Central memory CD8-positive, alpha-beta T cell (primary cell): ENCODE results near the gene GJA1.

Experiments used
- ATAC-seq: fragments of 150-1000 bp; cut with Tn5 transposase; replicated peaks from 2 replicates; pipeline ENCODE4 v1.10.0; 2022; ENCODE audit warnings: mild to moderate bottlenecking, moderate FRiP score, moderate number of reproducible peaks; ENCODE audit not compliant: poor library complexity, severe bottlenecking; ENCODE audit errors: extremely low read depth
- DNase-seq, 2 donors: peaks; one replicate each; pipeline ENCODE4 v3.0.0; 2021; ENCODE audit warnings: low spot score in 2 of 2
- H3K27ac Mint-ChIP-seq: one replicate; pipeline ENCODE4 v1.8.0; 2022; ENCODE audit warnings: low read depth, mild to moderate bottlenecking, moderate library complexity, mixed read lengths
- H3K27me3 Mint-ChIP-seq: one replicate; pipeline ENCODE4 v1.8.0; 2022; ENCODE audit warnings: mixed read lengths
- H3K36me3 Mint-ChIP-seq: one replicate; pipeline ENCODE4 v1.8.0; 2022; ENCODE audit warnings: mild to moderate bottlenecking, moderate library complexity, mixed read lengths; ENCODE audit not compliant: insufficient read depth
- H3K4me1 Mint-ChIP-seq: one replicate; pipeline ENCODE4 v1.8.0; 2022; ENCODE audit warnings: mixed read lengths
- H3K4me3 Mint-ChIP-seq: one replicate; pipeline ENCODE4 v1.8.0; 2022; ENCODE audit warnings: mild to moderate bottlenecking, moderate library complexity, mixed read lengths
- H3K9me3 Mint-ChIP-seq: one replicate; pipeline ENCODE4 v1.8.0; 2022; ENCODE audit warnings: mixed read lengths

GJA1 gene

GRCh38 chr6:121479486-121480098 is 44.1 kb downstream of the GJA1 start:
- no peaks in the 10 kb centered on the region for H3K4me1 Mint-ChIP-seq
- no peak overlapping the region for H3K27ac Mint-ChIP-seq
- no peaks in the 10 kb centered on the region for H3K36me3 Mint-ChIP-seq
- no peak overlapping the region for H3K4me3 Mint-ChIP-seq
- no peaks in the 10 kb centered on the region for H3K9me3 Mint-ChIP-seq
- H3K27me3 Mint-ChIP-seq: no peaks in the 10 kb centered on the region
- ATAC-seq (no peak), DNase-seq (no peak)

- no peak for DNase-seq
- no peaks in the 10 kb centered on the region for H3K36me3 Mint-ChIP-seq
- H3K4me1 Mint-ChIP-seq: no peaks in the 10 kb centered on the region
- no peak for ATAC-seq
- H3K4me3 Mint-ChIP-seq: no peak overlapping the region
- no peaks in the 10 kb centered on the region for H3K27me3 Mint-ChIP-seq
- no peak overlapping the region for H3K27ac Mint-ChIP-seq
- H3K9me3 Mint-ChIP-seq: no peaks in the 10 kb centered on the region
Measured at GRCh38 chr6:121480099-121480713, 44.8 kb downstream of the GJA1 start.

- no peak overlapping the region for H3K4me3 Mint-ChIP-seq
- H3K9me3 Mint-ChIP-seq: no peaks in the 10 kb centered on the region
- no peak overlapping the region for H3K27ac Mint-ChIP-seq
- DNase-seq: no peak
- no peaks in the 10 kb centered on the region for H3K4me1 Mint-ChIP-seq
- H3K36me3 Mint-ChIP-seq: no peaks in the 10 kb centered on the region
- H3K27me3 Mint-ChIP-seq: no peaks in the 10 kb centered on the region
- ATAC-seq: no peak
Measured at GRCh38 chr6:121482004-121482693, 46.7 kb downstream of the GJA1 start.

- H3K4me3 Mint-ChIP-seq: no peak overlapping the region
Measured at GRCh38 chr6:121482751-121483150, 47.3 kb downstream of the GJA1 start.

GRCh38 chr6:121485359-121485811 is 49.9 kb downstream of the GJA1 start:
- DNase-seq (no peak), ATAC-seq (no peak)
- Mint-ChIP-seq H3K27me3 (no peaks in the 10 kb centered on the region), H3K9me3 (no peaks in the 10 kb centered on the region), H3K36me3 (no peaks in the 10 kb centered on the region), H3K4me3 (no peak overlapping the region), H3K27ac (no peak overlapping the region), H3K4me1 (no peaks in the 10 kb centered on the region)

More at GRCh38 chr6:121482751-121483150, 47.3 kb downstream of the GJA1 start:
- DNase-seq: no peak
- no peaks in the 10 kb centered on the region for H3K27me3 Mint-ChIP-seq
- H3K9me3 Mint-ChIP-seq: no peaks in the 10 kb centered on the region
- no peaks in the 10 kb centered on the region for H3K36me3 Mint-ChIP-seq
- H3K27ac Mint-ChIP-seq: no peak overlapping the region
- no peak for ATAC-seq
- H3K4me1 Mint-ChIP-seq: no peaks in the 10 kb centered on the region

GRCh38 chr6:121491576-121491975 is 56.1 kb downstream of the GJA1 start:
- Mint-ChIP-seq H3K4me3 (no peak overlapping the region), H3K9me3 (no peaks in the 10 kb centered on the region), H3K27ac (no peak overlapping the region), H3K27me3 (no peaks in the 10 kb centered on the region), H3K36me3 (no peaks in the 10 kb centered on the region), H3K4me1 (no peaks in the 10 kb centered on the region)
- ATAC-seq (no peak), DNase-seq (no peak)

- H3K36me3 Mint-ChIP-seq: no peaks in the 10 kb centered on the region
- H3K27me3 Mint-ChIP-seq: no peaks in the 10 kb centered on the region
- DNase-seq: no peak
- no peak for ATAC-seq
- H3K9me3 Mint-ChIP-seq: no peaks in the 10 kb centered on the region
- no peaks in the 10 kb centered on the region for H3K4me1 Mint-ChIP-seq
- no peak overlapping the region for H3K4me3 Mint-ChIP-seq
- H3K27ac Mint-ChIP-seq: no peak overlapping the region
Measured at GRCh38 chr6:121492536-121492935, 57.1 kb downstream of the GJA1 start.

- ATAC-seq (no peak), DNase-seq (no peak)
- Mint-ChIP-seq H3K36me3 (no peaks in the 10 kb centered on the region), H3K27ac (no peak overlapping the region), H3K27me3 (peaks cover 9% of the 10 kb centered on the region), H3K4me1 (no peaks in the 10 kb centered on the region), H3K9me3 (peaks cover 6% of the 10 kb centered on the region), H3K4me3 (no peak overlapping the region)
Measured at GRCh38 chr6:121497970-121498375, 62.5 kb downstream of the GJA1 start.

GRCh38 chr6:121498481-121499276 is 63.2 kb downstream of the GJA1 start:
- H3K27ac Mint-ChIP-seq: no peak overlapping the region
- H3K36me3 Mint-ChIP-seq: no peaks in the 10 kb centered on the region
- H3K4me1 Mint-ChIP-seq: no peaks in the 10 kb centered on the region

More at GRCh38 chr6:121498481-121499276, 63.2 kb downstream of the GJA1 start:
- Mint-ChIP-seq H3K27me3 (peaks cover 9% of the 10 kb centered on the region), H3K9me3 (peaks cover 6% of the 10 kb centered on the region), H3K4me3 (no peak overlapping the region)
- no peak for ATAC-seq
- no peak for DNase-seq
